ENCODE measurements around the gene PTPRN2.
"Not testable (repeated sequence)": the region's sequence is repeated elsewhere in the genome, so short reads cannot be mapped to it uniquely, and the experiment has no call there.

Gene PTPRN2

DNA sequence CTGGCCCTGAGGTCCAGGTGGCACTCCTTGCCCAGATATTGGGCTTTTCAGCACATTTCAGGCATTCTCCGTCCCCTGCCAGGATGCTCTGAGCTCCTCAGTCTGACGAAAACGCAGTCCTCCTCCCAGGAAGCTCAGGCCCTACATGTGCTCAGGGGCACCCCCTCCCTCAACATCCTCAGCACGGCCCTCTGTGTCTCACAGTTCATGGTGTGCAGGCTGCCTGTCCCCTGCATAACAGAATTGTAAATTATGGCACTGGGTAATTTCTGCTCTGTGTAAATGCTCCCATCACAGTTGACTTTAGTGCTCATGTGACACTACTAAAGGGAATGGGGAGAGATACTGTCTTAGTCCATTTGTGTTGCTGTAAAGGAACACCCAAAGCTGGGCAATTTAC lies 687.1 kb downstream of the PTPRN2 start:
- no peak for DNase-seq (ENCODE audit: low read depth)

DNA sequence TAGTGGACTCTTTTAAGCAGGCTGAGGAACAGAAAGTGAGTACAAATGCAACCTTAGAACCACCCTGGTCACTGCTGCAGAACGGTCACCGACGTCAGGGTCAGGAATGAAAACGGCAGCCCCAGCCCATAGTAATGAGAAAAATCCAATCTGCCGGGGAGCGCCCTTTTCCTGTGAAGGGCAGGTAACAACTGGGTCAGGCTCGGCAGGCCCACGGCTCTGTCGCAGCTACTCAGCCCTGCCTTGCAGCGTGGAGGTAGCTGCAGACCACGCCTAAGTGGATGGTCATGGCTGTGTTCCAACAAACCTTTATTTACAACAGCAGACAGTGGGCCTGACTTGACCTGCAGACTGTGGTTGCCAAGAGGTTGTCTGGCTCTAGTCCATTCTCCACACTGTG lies 687.6 kb downstream of the PTPRN2 start:
- DNase-seq (ENCODE audit: low read depth) = no peak

DNA sequence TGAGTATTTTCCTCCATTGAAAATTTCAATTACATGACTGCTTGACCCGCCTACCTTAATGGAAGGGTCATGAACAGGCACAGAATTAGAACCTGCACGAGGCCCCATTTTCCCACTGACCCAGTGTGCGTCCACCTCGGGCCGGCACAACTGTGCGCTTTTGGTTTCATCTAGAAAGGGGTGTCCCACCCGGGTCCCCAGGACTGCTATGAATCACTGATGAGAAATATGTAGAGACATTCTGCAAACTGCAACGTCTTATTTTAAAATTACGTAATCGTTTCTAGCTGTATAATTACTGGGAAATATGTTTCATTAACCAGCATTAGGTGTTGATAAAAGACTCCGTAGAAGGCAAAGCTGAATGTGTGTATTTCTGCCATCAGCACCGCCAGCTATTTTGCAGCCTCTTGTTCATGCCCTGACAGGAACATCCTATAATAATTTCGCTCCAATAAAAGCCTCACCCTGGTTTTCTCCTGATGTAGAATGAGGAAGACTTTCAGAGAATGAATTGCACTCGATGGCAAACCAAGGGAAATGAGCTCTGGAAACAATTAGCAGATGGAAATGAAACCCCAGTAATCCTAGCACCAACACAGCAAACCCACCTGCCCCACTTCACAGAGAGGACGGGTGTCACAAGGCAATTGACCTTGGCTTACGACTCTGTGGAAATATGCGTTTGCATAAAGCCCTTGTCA lies 688.7 kb downstream of the PTPRN2 start:
- no peak for DNase-seq (ENCODE audit: low read depth)

DNA sequence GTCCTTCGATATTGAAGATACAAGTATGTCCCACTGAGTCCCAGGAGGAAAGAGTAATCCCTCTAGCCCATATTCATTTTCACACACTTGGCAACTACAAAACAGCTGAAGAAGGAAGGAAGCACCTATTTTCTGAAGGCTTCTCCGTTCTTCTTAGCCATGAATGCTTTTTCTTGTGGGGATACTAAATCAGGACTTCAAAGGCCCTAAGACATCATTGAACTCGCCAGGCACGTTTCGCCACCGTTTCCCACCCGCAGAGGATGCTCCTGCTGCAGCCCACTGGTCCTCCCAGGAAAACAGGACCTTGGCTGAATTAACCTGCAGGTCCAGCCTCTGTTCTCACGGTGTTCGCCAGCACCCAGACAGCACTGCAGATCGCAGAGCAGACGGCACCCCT lies 689.4 kb downstream of the PTPRN2 start:
- DNase-seq (ENCODE audit: low read depth) = no peak

DNA sequence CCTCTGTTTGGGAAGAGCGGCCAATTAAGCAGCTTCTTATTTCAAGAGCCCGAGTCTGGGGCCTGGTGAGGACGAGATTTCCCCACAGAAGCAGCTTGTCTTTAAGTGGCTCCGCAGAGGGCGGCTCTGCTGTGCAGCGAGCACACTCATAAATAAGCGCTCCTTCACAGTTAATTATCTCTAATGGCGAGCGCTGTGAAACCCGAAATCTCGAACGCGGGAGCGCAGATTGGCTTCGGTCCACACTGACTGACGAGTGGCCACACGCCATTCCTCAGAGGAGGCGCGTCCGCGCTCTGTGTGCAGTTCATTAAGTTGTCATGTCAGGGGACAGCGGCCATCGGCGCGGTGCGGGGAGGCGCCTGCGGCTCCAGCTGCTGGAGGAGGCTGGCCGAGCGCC lies 689.9 kb downstream of the PTPRN2 start:
- DNase-seq (ENCODE audit: low read depth) = no peak

DNA sequence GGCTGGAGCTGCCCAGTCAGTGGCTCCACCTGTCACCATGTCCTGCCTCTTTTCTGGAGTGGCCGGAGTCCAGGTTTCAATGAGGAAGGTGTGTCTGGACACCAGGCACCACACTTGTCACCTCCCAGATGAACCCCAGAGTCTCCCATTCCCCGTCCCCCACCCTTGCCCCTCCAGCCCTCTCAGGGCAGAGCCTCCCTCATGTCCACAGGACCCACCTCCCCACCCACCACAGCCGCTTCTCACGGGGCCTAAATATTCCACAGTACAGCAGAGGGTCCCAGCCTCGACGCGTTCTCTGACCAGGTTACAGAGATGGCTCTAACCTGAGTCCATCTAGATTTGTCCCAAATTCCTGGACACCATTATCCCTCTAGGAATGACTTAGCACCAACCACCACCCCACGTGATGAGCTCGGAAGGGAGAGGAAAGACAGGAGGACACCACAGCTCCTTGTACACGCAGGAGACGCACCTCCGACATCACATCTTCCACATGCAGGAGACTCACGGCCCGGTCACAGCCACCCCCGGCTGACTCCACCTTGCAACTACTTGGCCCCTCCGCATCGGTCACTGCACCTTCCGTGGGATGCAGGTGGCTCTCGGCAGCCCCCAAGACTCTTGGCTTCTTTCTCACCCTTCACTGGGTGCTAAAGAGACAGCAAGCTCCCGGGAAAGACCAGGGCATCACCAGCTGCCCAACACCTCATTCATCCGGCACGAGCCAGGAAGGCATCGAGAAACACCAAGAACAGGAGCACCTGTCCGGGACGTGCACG lies 690.7 kb downstream of the PTPRN2 start:
- no peak for DNase-seq (ENCODE audit: low read depth)

DNA sequence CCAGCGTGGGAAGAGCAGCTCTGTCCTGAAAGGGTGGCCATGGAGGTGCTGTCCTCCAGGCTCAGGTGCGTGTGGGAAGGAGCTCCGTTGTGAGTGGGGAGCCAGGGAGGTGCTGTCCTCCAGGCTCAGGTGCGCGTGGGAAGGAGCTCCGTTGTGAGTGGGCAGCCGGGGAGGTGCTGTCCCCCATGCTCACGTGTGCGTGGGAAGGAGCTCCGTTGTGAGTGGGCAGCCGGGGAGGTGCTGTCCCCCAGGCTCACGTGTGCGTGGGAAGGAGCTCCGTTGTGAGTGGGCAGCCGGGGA lies 691.3 kb downstream of the PTPRN2 start:
- DNase-seq (ENCODE audit: low read depth) = not testable (repeated sequence)

DNA sequence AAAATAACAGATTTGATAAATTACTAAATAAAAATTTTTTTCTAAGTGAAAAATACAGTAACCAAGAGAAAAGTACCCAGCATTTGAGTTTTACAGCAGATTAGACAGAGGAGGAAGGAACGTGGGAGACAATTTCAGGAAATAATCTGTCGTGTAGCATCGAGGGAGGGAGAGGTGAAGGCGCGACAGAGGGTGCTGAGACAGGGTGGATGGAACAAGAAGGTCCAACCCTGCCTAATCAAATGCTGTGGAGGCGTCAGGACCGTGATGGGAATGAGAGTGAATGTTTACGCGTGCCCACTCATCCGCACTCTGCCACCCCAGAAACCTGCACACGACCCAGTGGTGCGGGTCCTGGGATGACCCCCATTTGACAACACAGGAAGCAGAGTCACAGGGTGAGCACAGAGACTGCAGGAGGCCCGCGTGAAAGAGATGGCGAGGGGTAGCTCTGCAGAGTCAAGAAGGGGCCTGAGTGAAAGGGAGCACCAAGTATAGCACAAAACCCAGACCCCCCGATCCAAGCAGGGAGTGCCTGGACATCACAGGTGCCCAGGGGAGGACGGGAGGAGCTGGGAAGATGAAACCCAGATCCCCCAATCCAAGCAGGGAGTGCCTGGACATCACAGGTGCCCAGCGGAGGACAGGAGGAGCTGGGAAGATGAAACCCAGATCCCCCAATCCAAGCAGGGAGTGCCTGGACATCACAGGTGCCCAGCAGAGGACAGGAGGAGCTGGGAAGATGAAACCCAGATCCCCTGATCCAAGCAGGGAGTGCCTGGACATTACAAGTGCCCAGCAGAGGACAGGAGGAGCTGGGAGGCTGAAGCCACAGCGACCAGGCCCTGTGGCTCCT lies 691.9 kb downstream of the PTPRN2 start:
- no peak for DNase-seq (ENCODE audit: low read depth)

DNA sequence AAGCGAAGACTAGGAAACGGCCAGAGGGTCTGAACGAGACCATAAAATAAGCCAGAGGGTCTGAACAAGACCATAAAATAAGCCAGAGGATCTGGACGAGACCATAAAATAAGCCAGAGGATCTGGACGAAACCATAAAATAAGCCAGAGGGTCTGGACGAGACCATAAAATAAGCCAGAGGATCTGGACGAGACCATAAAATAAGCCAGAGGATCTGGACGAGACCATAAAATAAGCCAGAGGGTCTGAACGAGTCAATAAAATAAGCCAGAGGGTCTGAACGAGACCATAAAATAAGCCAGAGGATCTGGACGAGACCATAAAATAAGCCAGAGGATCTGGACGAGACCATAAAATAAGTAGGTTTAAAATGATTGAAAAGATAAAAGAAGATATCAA lies 692.5 kb downstream of the PTPRN2 start:
- DNase-seq (ENCODE audit: low read depth) = not testable (repeated sequence)

DNA sequence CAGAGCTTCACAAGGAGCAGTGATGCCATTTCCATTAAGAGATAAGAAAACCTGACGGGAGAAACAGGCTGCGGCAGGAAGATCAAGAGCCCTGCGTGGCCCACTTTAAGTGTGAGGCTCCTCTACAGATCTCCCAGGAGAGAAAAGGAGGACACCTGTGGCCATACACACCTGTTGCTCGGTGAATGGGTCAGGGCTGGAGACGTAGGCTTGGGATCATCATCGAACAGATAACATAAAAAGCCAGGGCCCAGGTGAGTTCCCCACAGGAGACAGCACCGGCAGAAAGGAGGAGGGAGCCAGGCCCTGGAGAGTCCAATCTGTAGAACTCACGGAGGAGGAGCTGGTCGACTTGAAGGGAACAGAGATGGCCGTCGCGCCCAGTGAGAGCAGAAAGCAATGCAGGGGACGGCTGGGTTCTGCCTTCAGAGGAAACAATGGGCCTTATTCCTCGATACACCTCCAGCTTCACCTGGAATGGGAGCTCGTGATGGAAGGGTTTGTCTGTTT lies 694.0 kb downstream of the PTPRN2 start:
- no peak for DNase-seq (ENCODE audit: low read depth)

DNA sequence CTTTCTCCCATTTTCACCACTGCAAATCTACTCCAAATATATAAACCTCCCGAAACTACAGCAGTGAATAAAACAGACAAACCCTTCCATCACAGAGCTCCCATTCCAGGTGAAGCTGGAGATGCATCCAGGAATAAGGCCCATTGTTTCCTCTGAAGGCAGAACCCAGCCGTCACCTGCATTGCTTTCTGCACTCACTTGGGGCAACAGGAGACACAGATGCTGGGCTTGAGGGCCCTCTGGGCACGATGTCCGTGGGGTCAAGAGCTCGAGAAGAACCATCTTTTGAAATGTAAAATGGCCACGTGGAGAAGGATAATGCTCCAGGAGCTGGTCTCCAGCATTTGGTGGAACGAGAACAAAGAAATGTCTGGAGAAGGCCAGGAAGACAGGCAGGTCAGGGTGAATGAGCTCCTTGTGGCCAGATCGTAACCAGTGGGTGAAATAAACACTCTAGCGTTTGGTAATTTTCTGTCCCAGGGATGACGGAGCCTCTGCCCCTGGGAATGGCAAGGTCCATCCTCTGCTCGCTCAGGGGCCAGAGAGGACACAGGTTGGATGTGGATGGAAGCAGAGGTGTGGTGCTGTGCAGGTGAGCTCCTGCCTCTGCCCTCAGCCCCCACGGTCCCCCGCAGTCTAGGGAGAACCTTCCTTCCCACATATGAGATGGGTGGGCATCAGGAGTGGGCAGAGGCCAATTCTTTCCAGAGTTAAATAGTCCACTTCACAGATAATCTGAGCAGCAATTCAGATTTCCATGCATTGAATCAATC lies 694.7 kb downstream of the PTPRN2 start:
- DNase-seq (ENCODE audit: low read depth) = no peak

DNA sequence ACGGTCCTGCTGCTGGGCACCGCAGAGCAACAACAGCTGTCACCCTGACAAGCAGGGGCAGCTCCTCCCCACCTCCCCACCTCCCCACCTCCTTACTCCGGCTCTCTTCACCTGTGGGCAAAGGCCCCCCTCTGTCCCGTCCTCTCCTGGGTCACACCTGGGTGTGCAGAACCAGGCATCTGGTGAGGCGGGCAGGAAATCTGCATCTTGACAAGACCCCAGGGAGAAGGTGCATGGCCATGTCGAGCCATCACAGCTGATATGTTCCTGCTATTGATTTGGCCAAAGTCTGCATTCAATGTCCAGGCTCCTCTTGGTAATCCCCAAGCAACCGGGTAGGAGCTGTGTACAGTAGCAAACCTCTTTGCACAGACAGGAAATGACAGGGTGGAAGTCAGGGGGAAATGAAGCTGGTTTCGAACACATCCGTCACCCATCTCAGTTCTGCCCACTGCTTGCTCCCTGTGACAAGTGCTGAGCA lies 696.7 kb downstream of the PTPRN2 start:
- DNase-seq (ENCODE audit: low read depth) = no peak

DNA sequence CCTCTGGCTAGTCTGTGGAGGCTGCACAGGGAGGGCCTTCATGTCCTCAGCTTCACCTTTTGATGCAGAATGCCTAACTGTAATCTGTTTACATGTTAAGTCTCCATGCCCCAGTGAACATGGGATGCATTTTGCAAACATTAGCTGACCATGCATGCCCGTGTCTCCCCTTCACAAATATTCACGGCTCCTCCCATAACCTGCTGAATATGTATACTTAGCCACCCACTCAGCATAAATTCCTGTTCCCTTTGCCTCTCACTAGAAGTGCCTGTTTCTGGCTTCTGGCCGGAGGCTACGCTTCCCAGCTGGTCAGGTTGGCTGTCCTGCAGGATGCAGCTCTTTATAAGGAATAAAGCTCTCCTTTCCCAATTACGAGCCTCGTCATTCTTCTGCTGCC lies 698.1 kb downstream of the PTPRN2 start:
- DNase-seq (ENCODE audit: low read depth) = no peak

DNA sequence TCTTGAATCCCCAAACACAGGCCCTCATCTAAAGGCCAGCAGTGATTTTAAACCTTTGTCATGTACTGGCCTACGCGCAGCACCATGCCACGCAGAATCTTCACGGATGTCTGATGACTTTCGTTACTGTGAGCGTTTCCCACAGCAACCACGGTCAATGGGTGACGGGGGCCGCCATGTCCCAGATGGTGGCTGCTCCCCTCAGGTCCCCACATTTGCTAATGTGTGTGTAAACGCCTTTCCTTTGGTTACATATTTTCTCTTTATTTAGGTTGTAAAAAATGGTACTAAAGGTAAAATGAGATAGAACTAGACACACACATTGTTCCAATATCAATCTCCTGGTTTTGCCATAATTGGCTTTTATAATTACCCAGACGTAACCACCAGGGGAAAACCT lies 699.0 kb downstream of the PTPRN2 start:
- DNase-seq (ENCODE audit: low read depth) = no peak

DNA sequence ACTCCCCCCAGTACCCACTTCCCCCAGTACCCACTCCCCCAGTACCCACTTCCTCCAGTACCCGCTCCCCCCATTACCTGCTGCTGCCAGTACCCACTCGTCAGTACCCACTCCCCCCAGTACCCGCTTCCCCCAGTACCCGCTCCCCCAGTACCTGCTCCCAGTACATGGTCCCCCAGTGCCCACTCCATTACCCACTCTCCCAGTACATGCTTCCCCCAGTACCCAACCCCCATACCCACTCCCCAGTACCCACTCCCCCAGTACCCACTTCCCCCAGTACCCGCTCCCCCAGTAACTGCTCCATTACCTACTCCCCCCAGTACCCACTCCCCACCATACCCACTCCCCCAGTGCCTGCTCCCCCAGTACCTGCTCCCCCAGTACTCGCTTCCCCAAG lies 700.2 kb downstream of the PTPRN2 start:
- DNase-seq (ENCODE audit: low read depth) = no peak

DNA sequence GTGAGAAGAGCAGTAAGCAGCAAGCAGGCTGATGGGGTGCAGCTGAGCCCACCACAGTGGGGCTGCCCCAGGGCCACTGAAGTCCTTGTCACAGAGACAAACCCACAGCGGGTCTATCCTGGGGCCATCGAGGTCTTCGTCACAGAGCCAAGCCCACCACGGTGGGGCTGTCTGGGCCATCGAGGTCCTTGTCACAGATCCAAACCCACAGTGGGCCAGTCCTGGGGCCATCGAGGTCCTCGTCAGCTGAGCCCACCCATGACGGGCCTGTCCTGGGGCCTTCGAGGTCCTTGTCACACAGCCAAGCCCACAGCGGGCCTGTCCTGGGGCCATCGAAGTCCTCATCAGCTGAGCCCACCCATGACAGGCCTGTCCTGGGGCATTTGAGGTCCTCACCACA lies 700.9 kb downstream of the PTPRN2 start:
- DNase-seq (ENCODE audit: low read depth) = no peak

DNA sequence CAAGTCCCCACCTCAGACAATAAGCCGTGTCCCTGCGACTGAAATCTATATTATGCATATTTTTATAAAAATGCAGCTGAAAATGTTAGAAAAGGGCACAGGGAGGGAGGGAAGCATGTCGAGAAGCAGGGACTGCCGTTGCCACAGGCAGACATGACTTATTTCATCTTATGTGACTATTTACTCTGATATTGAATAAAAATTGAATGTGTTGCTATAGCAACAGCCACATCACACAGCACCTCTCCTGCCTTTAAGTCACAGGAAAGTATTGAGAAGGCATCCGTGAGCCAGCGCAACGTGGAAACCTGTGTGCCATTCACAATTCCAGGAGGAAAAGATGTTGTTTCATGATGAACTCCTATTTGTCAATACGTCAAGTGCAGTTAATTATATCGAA lies 701.4 kb downstream of the PTPRN2 start:
- DNase-seq (ENCODE audit: low read depth) = no peak

DNA sequence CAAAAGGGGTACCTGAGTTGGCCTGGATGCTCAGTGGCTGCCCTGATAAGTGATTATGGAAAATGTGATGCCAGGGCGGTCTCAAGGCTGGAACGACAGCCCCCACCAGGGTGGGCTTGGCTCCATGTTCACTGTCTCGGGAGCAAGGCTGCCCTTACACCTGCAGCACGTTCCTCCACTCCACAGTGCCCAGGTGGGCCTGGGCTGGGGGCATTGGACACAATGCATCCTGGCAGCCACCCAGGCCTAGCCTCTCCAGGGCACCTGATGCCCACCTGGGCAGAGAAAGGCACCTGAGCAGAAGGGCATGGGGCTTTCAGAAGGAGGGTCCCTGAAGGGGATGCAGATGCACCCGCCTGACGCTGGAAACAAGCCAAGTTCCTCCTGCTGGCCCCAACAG lies 702.5 kb downstream of the PTPRN2 start:
- DNase-seq (ENCODE audit: low read depth) = no peak

DNA sequence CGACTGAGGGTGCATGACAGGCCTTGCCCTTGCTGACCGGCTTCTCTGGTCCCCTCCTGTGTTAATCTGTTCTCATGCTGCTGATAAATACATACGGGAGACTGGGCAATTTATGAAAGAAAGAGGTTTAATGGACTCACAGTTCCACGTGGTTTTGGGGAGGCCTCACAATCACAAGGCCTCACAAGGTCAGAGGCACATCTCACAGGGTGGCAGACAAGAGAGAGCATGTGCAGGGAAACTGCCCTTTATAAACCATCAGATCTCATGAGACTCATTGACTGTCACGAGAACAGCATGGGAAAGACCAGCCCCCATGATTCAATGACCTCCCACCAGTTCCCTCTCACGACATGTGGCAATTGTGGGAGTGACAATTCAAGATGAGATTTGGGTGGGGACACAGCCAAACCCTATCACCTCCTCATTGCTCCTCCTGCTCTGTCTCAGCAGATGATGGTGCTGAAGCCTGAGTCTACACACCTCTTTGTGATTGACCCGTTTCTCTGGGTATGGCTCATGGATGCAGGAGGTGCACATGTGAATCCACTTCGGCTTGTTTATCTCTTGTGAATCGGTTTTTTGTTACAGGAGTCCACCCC lies 703.1 kb downstream of the PTPRN2 start:
- no peak for DNase-seq (ENCODE audit: low read depth)

DNA sequence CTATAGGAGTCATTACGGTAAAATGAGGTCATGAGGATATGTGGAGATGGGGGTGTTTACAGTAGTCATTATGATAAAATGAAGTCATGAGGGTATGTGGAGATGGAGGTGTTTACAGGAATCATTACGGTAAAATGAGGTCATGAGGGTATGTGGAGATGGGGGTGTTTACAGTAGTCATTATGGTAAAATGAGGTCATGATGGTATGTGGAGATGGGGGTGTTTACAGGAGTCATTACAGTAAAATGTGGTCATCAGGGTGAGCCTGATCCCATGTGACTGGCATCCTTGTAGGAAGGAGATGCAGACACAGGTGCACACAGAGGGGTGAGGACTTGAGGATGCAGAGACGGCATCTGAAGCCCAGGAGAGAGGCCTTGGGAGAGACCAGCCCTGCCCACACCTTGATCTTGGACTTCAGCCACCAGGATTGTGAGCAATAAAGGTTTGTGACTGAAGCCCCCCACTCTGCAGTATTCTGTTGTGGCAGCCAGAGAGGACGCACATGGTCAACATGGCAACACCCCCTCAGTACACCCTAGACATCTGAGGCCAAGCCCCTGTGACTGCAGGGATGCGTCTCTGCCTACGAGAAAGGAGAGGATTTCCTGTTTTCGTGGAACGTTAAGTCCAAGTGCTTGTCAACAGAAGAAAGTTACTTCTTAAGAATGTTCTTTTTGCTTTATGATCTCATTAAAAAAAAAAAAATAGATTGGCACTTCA lies 706.4 kb downstream of the PTPRN2 start:
- DNase-seq (ENCODE audit: low read depth) = no peak

DNA sequence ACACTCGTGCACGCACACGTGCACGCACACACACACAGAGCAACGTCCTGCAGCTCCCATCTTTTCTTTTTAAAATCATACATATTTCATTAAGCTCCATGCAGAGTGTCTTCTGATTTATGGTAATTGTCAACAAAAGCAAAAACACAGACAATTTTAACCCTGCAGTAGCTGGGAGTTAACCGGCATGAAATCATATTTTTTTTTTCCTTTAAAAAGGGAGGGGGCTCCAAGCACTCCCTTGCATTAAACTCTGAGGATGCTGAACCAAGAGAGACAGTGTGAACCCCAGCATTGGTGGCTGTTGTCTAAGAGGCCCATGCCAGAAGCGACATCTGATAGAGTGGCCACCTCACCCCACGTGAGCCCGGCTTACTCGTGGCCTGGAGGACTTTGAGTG lies 708.2 kb downstream of the PTPRN2 start:
- DNase-seq (ENCODE audit: low read depth) = no peak
